ACC112 (cell line): Measurements from ENCODE around the gene GPSM1.
A peak's percentile ranks its signal among the peaks of the same experiment; 100 is the strongest.

Experiments used
- H2AFZ ChIP-seq: fragments of 200-600 bp; sonication (generic); one replicate; pipeline ENCODE4 v1.6.0; 2017; ENCODE audit warnings: antibody characterized with exemption, low read length; ENCODE audit not compliant: unreplicated experiment
- H3K27ac ChIP-seq: fragments of 200-600 bp; sonication (generic); 2 replicates; pipeline ENCODE4 v1.5.1; 2014; ENCODE audit warnings: low read depth, mild to moderate bottlenecking, antibody characterized with exemption, low read length, moderate library complexity
- H3K27me3 ChIP-seq: fragments of 200-600 bp; sonication (generic); 2 replicates; pipeline ENCODE4 v1.6.1; 2014; ENCODE audit warnings: mild to moderate bottlenecking, antibody characterized with exemption, low read length, moderate library complexity, mixed read lengths; ENCODE audit not compliant: insufficient read depth
- H3K36me3 ChIP-seq: fragments of 200-600 bp; sonication (generic); 2 replicates; pipeline ENCODE4 v1.6.1; 2016; ENCODE audit warnings: mild to moderate bottlenecking, antibody characterized with exemption, low read length, moderate library complexity, mixed read lengths; ENCODE audit not compliant: insufficient read depth
- H3K4me1 ChIP-seq: fragments of 200-600 bp; sonication (generic); one replicate; pipeline ENCODE4 v1.6.1; 2016; ENCODE audit warnings: low read length, mixed read lengths; ENCODE audit not compliant: insufficient read depth, unreplicated experiment, control insufficient read depth
- H3K4me3 ChIP-seq: fragments of 200-600 bp; sonication (generic); 2 replicates; pipeline ENCODE4 v1.5.1; 2014; ENCODE audit warnings: mild to moderate bottlenecking, low read depth, low read length
- H3K79me2 ChIP-seq: fragments of 200-600 bp; sonication (generic); one replicate; pipeline ENCODE4 v1.6.0; 2016; ENCODE audit warnings: low read length; ENCODE audit not compliant: control insufficient read depth, unreplicated experiment, insufficient read depth

The GPSM1 gene

DNA sequence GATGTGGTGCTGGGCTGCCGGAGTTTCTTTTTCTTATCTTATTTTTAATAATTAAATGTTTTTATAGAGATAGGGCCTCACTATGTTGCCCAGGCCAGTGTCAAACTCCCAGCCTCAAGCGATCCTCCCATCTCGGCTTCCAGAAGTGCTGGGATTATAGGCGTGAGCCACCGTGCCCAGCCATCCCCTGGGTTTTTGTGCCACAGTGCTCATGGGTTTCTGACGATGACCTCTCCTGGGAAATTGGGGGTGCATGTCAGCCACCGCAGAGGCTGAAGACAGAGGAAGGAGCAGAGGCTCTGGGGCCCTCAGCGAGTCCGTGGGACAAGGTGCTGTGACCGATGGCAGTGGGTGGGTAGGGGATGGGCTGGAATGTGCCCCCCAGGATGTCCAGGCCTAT, 14.4 kb downstream of the GPSM1 start:
- no peaks in the 10 kb centered on the region for H3K27me3 ChIP-seq

DNA sequence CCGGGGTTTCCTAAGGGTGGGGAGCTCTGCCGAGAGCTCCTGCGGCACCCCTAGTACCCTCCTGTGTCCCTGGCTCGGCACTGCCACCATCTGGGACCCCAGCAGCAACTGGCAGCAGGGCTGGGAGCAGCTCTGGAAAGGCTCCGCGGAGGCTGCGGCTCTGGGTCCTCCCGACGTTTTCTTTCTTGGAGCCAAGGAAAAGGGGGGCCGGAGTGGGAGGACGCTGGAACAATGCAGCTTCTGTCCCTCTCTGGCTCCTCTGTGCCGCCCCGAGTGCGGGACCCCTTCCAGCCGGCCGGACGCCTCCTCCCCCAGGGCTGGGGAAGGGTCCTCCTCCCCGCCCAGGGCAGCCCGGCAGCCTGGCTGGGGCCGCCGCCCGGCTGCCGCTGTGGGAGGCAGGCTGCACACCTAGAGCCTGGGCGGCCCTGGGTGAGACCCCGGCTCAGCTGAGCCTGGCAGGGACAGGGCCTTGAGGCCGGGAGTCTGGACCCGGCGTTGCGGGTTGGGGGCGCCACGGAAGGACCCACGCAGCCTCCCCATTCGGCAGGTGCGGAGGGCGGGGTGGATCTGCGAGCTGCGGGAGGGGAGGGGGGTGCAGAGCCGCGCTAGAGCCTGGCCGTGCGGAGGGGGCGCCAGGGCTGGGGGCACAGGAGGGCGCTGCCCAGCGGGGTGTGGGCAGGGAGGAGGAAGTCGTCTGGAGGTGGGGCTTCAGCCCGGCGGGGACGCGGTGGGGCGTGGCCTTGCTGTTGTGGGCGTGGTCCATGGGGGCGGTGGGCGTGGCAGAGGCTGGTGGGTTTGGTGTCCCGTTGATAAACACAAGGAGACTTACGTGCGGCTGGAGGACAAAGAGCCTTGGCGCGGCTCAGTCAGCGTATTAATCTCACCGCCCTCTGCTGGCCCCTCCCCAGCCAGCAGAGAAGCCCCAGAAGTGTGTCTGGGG, 15.1 kb downstream of the GPSM1 start:
- no peak overlapping the region for H2AFZ ChIP-seq
- no peaks in the 10 kb centered on the region for H3K79me2 ChIP-seq
- no peak overlapping the region for H3K4me3 ChIP-seq
- no peaks in the 10 kb centered on the region for H3K36me3 ChIP-seq
- no peak overlapping the region for H3K27ac ChIP-seq
- no peaks in the 10 kb centered on the region for H3K27me3 ChIP-seq
- peaks cover 21% of the 10 kb centered on the region for H3K4me1 ChIP-seq

More for the DNA sequence above, 14.4 kb downstream of the GPSM1 start:
- Histone ChIP-seq H2AFZ (no peak overlapping the region), H3K4me3 (no peak overlapping the region), H3K4me1 (peaks cover 20% of the 10 kb centered on the region), H3K27ac (no peak overlapping the region), H3K36me3 (no peaks in the 10 kb centered on the region), H3K79me2 (no peaks in the 10 kb centered on the region)

DNA sequence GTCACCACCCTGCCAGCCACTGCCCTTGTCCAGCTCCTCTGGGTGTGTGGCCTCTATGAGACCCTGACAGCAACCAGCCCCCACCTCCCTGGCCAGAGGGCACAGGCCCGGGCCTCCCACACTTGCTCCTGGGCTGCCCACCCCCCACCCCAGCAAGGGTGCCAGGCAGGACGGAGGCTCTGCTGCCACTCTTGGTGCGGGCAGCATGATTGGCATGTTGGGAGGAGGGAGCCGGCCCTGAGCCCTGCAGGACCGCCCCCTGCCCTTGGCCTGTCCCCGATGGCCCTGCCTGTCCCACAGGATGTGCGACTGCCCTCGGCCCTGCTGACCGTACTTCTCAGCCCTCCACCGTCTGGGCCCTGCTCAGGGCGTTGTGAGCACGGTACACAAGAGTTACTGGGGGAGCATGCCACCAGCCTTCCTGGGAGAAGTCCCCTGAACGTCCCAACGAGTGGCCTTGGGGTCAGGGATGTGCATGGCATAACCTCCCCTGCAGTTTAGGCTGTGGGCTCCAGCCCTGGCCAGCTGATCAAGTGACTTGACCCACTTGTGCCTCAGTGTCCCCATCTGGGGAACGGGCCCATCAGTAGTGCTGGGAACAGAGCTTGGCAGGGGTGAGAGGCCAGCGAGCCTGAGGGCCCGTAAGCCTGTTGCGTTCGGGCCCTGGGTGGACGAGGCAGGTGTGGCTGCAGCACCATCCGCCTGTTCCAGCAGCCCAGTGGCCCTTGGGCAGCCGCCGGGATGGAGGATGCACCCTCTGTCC, 16.0 kb downstream of the GPSM1 start:
- H3K36me3 ChIP-seq: no peaks in the 10 kb centered on the region
- peaks cover 21% of the 10 kb centered on the region for H3K4me1 ChIP-seq
- no peaks in the 10 kb centered on the region for H3K79me2 ChIP-seq
- H3K27ac ChIP-seq: no peak overlapping the region
- no peak overlapping the region for H3K4me3 ChIP-seq
- H2AFZ ChIP-seq: no peak overlapping the region
- no peaks in the 10 kb centered on the region for H3K27me3 ChIP-seq

DNA sequence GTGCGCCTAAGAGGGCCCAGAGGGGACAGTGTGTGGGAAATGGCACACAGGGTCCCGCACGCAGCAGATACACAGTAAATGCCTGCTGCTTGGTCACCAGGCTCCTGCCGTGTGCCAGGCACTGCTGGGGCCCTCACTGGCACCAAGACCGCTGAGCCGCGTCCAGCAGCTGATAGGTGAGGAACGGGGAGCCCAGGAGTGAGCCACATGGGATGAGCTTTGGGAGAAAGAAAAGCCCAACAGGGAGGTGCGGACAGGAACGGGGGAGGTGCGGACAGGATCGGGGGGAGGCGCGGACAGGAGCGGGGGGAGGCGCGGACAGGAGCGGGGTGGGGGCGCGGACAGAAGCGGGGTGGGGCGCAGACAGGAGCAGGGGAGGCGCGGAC, 16.5 kb downstream of the GPSM1 start:
- no peak overlapping the region for H2AFZ ChIP-seq
- no peaks in the 10 kb centered on the region for H3K27me3 ChIP-seq
- H3K4me1 ChIP-seq: peaks cover 21% of the 10 kb centered on the region
- H3K4me3 ChIP-seq: no peak overlapping the region
- H3K27ac ChIP-seq: no peak overlapping the region
- no peaks in the 10 kb centered on the region for H3K36me3 ChIP-seq
- H3K79me2 ChIP-seq: no peaks in the 10 kb centered on the region

DNA sequence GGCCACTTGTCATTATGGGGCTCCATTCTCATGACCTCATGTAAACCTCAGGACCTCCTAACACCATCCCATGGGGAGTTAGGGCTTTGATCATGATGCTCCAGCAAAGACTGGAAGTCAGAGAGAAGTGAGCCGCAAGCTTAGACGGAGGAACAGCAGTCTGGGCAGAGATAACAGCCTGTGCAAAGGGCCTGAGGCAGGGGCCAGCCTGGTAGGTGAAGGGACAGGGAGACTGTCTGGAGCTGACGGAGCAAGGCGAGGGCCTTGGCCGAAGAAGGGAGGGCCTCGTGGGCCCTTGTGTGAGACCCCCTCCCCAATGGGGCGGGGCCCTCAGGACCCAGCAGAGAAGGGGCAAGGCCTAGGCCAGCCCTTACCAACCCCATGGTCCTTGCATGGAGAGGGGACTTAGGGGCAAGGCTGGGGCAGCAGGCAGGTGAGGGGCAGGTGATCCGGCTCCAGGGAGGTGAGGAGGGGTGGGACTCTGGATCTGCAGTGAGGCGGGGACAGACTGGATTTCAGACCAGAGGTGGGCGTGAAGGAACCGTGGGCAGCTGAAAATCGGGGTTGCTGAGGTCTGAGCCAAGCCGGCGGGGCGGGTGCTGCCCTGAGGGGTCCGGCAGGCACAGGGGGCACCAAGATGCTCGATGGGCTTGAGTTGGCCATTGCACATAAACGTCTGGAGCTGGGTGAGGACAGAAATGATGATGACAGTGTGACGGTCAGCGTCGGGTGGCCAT, 17.4 kb downstream of the GPSM1 start:
- Histone ChIP-seq H3K79me2 (no peaks in the 10 kb centered on the region), H3K4me1 (peaks cover 21% of the 10 kb centered on the region), H3K36me3 (no peaks in the 10 kb centered on the region), H3K27ac (0 out of 2 replicates have a peak overlapping the region, but pooled peaks have one; percentile 12), H2AFZ (no peak overlapping the region), H3K4me3 (no peak overlapping the region), H3K27me3 (no peaks in the 10 kb centered on the region)

DNA sequence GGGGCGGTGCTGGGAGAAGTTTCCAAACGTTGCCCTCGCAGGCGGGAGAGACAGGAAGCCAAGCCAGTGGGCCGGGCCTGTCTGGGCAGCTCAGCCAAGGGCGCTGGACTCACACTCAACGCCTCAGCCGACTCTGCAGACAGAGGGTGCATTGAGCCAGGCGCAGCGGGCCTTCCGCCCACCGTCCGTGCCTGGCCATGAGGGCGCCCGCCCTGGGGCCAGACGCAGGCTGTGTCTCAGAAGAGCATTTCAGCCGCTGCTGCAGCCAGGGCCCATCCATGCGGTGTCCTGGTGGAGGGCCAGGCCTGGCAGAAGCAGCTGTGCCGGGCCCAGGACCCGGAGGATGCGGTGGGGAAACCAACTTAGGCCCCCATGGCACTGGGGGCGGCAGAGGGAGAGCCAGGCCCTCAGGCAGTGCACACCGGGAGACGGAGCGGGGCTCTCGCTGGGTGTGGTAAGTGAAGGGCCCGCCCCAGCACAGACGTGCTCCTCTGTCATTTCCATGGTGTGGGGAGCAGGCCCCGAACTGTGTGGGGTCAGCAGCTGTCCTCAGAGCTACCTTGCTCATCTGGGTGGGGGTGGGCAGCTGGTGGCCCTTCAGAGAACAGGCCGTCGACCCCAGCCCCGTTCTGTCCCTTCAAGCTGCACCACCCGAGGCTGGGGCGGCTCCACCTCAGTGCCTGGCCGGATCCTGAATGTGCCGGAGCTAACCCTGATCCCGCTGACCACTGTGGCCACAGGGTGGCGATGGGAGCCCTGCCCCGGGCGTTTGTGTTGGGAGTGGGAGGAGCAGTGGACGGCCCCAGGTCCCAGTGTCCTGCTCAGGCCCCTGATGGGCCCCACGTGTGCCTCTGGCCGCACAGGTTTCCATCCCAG, 18.2 kb downstream of the GPSM1 start:
- Histone ChIP-seq H3K79me2 (no peaks in the 10 kb centered on the region), H3K4me3 (peak overlapping the region; percentile 62), H2AFZ (no peak overlapping the region), H3K27me3 (no peaks in the 10 kb centered on the region), H3K36me3 (no peaks in the 10 kb centered on the region), H3K4me1 (peaks cover 21% of the 10 kb centered on the region), H3K27ac (peak overlapping the region; percentile 35; the same call in 1 of the 2 replicates)

DNA sequence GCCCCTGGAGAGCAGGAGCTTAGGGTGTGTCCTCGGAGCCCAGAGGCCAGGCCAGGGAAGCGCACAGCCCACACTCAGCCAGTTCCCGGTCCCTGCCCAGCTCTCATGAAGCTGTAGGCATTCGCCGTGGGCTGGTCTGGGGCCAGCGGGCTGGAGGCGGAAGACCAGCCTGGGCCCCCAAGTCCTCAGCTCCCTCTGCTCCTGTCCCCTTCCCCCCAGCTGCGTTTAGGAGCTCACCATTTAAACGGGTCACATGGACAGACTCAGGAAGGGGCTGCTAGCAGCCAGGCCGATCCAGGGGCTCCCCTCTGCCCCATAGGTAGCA, 18.8 kb downstream of the GPSM1 start:
- Histone ChIP-seq H2AFZ (no peak overlapping the region), H3K79me2 (no peaks in the 10 kb centered on the region), H3K4me1 (peaks cover 21% of the 10 kb centered on the region), H3K27ac (0 out of 2 replicates have a peak overlapping the region, but pooled peaks have one; percentile 35), H3K36me3 (no peaks in the 10 kb centered on the region), H3K27me3 (no peaks in the 10 kb centered on the region), H3K4me3 (peak overlapping the region; percentile 62)

DNA sequence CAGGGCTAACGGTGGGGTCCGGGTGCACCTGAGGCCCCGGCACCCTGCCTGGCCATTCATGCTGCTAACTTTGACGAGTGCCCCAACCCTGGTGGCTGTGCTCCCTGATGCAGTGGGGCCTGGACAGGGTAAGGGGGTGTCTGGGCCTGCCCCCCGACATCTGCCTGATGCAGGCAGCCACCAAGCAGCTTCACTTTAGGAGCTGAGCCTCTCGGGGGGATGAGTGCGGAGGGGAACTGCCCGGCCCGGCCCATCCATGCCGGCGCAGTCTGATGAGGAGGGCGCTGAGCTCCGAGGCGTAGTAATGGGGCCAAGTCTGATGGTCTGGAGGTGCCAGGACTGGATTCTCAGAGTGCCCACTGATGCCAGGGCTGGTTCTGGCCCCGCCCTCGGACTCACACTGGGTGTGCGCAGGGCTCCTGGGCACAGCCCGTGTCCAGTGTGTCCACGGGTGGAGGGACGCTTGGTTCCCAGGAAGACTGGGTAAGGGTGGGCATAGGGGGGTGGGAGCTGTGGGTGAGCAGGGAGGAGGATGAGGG, 19.7 kb downstream of the GPSM1 start:
- no peaks in the 10 kb centered on the region for H3K79me2 ChIP-seq
- H3K27me3 ChIP-seq: no peaks in the 10 kb centered on the region
- H3K4me1 ChIP-seq: peaks cover 21% of the 10 kb centered on the region
- no peak overlapping the region for H2AFZ ChIP-seq
- H3K4me3 ChIP-seq: no peak overlapping the region
- H3K27ac ChIP-seq: no peak overlapping the region
- H3K36me3 ChIP-seq: no peaks in the 10 kb centered on the region

DNA sequence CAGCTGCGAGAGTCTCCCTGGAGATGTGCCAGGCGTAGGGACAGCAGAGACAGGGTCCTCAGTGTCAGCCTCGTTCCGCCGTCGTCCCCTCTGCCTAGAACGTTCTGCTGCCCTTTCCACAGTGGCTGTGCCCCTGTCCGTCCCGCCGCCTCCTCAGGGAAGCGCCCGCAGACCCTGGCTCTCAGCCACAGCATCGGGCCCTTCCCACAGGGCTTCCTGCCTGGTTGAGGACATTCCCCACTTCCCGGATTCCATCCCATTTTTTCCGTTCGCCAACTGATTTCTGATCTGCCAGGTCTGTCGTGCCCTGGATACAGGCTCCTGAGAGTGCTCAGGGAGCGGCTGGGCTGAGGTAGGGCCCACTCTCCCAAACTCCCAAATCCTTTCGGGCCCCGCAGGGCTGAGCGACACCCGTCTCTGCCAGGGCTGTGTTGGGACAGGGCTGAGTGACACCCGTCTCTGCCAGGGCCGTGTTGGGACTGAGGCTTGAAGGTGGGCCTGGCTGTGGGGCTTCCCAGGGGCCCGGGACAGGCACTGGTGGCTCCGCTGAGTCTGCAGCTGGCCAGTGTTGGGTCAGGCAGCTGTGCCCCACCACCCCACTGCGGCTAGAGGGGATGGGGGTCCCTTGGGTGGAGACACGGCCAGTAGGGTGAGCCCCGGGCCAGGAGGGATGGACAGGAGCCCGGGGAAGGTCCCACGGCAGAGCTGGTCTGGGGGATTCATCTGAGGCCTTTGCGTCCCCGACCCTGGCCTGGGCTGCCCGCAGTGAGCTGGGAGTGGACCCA, 20.3 kb downstream of the GPSM1 start:
- Histone ChIP-seq H3K36me3 (no peaks in the 10 kb centered on the region), H3K4me1 (peaks cover 21% of the 10 kb centered on the region), H3K79me2 (no peaks in the 10 kb centered on the region), H3K27me3 (no peaks in the 10 kb centered on the region), H3K27ac (no peak overlapping the region), H3K4me3 (no peak overlapping the region), H2AFZ (no peak overlapping the region)
